HG02588 (cell line): Measurements from ENCODE around the gene LRRC2.
"Not testable (repeated sequence)": the region's sequence is repeated elsewhere in the genome, so short reads cannot be mapped to it uniquely, and the experiment has no call there.

Experiments used
- ATAC-seq: cut with Tn5 transposase; IDR thresholded peaks from one replicate; pipeline ENCODE4 v1.9.1; 2021; ENCODE audit warnings: mild to moderate bottlenecking, moderate library complexity; ENCODE audit not compliant: unreplicated experiment

Gene LRRC2

DNA sequence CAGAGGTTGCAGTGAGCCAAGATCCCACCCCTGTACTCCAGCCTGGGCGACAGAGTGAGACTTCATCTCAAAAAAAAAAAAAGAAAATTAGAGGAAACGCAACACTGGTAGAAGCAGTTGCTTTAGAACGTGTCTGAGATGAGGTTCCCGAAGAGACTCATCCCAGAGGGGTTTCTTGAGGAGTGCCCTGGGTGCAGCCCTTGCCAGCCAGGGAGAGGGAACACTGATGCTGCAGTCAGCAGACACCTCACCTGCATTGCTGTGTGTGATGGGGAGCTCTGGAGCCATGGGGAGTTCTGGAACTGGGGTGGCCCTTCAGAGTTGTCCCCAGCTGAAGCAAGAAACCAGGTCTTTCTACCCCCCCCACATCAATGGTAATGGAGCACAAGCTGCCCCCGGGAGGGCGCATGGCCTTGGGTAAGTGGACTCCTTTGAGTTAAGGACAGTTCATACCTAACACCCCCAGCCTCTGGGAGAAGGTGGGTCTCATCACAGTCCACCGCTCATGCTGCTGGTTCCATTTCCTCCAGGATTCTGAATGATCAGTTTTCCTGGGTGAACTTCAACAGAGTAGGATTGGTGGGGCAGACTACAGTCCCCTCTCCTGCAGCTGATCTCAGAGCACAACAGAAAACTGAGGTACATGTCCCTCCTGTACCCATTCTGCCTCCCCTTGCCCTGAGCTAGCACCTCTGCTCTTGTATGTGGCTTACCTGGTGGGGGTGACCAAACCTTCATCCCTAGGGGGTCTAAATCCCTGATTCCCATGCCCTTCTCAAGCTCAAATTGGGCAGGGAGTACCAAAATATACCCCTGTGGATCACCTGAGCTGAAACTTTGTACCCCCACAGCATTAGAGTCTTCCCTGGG lies 18.7 kb upstream of the LRRC2 start:
- no peak for ATAC-seq

- no peak for ATAC-seq
Observed at GRCh38 chr3:46580675-46581074, 14.6 kb upstream of the LRRC2 start.

DNA sequence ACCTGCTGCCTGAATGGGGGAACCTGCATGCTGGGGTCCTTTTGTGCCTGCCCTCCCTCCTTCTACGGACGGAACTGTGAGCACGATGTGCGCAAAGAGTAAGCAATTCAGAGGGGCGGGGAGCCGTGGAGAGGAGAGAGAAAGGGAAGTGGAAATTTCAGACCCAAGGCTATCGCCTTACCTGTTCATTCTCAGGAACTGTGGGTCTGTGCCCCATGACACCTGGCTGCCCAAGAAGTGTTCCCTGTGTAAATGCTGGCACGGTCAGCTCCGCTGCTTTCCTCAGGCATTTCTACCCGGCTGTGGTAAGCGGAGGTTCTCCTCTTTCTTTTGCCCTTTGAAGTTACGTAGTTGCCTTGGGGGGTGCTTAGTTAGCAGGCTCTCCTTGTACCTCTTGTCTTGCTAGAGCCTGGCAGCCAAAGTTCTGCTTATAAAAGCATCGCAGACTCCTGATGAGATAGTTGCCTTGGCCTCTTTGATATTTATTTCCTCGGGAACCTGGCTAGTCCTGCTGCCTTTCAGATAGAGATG lies 13.7 kb upstream of the LRRC2 start:
- no peak for ATAC-seq

GRCh38 chr3:46578973-46579755 lies 13.1 kb upstream of the LRRC2 start:
- no peak for ATAC-seq

DNA sequence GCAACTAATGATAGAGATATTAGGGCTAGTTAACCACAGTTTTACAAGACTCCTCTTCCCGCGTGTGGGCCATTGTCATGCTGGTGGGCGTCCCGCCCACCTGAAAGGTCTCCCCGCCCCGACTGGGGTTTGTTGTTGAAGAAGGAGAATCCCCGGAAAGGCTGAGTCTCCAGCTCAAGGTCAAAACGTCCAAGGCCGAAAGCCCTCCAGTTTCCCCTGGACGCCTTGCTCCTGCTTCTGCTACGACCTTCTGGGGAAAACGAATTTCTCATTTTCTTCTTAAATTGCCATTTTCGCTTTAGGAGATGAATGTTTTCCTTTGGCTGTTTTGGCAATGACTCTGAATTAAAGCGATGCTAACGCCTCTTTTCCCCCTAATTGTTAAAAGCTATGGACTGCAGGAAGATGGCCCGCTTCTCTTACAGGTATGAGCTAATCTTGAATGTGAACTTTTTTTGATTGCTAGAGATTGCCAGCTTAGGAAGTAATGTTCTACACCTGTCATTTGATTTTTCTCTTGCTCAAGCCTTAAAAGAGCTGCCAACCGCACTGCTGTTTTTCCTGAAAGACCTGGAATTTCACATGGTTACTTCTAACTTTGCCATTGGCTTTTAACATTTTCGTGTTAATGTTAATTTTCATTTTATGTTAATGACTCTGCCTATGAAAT lies 11.6 kb upstream of the LRRC2 start:
- ATAC-seq, result not testable (repeated sequence)

GRCh38 chr3:46576879-46577278 lies 10.8 kb upstream of the LRRC2 start:
- no peak for ATAC-seq

DNA sequence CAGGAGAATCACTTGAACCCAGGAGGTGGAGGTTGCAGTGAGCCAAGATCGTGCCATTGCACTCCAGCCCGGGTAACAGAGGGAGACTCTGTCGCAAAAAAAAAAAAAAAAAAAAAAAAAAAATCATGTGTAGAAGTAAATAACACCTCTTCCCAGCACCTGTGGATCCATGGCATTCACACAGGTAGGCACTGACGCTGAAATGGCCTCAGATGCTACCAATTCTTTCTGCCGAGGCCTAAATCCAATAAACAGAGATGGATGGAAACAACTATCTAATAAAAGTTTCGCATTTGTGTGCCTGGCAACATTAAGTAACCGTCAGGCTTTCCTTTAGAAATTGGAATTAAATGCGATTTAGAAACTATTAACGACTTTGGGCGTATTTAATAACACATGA lies 10.3 kb upstream of the LRRC2 start:
- ATAC-seq, result no peak

DNA sequence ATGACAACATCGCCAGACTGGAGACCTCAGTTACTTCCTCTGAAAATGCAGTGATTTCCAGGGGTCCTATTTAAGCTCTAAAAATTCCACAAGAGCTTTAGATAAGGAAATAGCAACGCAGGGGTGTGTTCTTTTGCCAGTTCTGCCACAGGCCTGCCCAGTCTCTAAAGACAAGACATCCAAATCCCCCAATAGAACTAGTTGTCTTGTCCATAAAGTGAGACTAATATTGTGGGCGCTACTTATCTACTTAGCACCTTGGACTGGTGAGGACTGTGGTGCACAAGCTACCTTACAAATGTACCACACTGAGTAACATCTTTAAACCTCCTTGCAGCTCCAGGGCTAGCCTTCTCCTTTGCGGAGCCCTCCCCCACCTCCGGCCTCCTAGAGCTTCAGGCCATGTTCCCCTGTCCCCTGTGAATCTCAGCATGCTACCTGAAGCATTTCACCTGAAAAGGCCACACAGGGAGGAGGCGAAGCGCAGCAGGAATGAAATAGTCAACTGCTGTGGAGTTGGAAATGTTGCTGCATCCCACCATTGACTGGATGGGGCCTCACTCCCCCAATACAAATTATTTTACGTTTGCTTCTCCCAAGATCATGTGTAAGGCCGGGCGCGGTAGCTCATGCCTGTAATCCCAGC lies 9.6 kb upstream of the LRRC2 start:
- no peak for ATAC-seq

DNA sequence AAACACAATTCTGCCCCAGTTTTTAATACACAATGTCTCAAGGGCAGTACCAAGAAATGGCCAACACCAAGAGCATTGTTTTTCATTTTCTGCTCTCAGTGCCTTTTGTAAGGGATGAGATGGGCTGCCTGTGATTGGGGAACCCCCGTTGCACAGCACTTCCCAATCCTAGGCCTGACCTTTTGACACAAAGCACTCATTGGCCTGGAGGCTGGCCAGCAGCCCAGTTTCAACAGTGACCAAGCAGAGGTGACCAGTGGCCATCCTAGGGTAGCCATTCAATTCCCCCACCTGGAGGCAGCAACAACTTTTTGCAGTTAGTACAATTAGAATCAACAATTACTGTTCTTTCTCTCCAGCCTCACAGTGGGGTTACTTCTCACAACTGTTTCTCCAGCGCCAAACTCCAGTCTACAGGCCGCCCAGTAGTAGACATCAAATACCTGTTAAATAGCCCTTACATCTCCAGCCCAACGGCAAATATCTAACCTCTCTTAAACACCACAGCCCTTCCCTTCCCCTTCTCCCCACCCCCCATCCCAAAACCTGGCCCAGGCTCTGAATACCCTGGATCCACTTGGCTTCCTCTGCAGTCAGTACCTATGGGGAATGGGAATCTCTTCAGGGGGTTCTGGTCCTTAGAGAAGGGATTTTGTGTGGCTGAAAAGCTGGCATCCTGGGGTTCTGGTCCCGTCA lies 8.9 kb upstream of the LRRC2 start:
- no peak for ATAC-seq

GRCh38 chr3:46574243-46574646 lies 8.1 kb upstream of the LRRC2 start:
- ATAC-seq, result no peak

DNA sequence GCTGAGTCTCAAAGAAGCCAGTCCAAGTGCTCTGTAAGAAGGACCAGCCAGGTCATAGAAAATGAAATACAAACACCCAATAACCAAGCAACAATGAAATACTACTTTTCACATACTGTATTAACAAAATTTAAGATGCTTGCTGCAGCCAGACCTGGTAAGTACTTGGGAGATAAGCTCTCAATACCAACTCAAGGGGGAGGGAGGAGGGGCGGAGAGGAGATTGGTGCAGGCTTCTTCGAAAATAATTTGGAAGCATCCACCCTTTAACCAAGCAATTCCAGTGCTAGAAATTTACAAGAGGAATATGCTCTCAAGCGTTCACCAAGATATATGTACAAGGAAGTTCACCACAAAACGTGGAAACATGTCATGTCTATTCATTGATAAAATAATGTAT lies 7.6 kb upstream of the LRRC2 start:
- ATAC-seq, result no peak

DNA sequence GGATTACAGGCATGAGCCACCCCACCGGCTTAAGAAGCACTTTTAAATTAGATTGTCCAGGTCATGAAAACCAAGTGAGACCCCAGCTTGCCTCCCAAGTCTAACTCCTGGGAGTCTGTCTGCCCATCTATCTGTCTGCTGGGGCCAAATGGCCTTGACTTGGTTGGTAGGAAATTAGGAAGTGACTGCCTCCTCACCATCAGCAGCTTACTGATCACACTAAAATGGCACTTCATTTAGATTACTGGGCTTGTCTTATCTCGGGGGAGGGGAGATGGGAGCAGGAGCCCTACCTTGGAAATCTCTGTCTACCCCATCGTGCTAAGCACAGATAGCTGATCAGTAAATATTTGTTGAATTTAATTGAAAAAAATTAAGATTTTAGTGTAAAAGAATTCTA lies 5.6 kb upstream of the LRRC2 start:
- ATAC-seq, result no peak

- ATAC-seq, result no peak
Observed at GRCh38 chr3:46565607-46566039, 479 bp downstream of the LRRC2 start.

DNA sequence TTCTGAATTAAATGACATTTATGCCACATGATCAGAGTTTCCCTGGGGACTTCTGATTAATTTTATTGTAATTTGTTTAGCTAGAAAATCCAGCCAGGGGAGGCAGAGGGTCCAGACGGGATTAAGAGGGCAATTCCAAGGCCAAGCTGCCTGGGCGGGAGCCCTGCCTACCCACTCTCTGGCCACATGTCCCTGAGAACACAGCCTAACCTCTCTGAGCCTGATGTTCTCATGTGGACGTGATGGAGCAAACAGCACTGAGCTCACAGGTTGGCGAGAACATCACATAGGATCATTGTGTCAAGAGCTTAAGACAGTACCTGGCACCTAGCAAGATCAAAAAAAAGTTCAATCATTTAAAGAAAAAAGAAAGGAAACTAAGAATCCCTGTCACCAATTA lies 1.0 kb downstream of the LRRC2 start:
- ATAC-seq, result no peak

DNA sequence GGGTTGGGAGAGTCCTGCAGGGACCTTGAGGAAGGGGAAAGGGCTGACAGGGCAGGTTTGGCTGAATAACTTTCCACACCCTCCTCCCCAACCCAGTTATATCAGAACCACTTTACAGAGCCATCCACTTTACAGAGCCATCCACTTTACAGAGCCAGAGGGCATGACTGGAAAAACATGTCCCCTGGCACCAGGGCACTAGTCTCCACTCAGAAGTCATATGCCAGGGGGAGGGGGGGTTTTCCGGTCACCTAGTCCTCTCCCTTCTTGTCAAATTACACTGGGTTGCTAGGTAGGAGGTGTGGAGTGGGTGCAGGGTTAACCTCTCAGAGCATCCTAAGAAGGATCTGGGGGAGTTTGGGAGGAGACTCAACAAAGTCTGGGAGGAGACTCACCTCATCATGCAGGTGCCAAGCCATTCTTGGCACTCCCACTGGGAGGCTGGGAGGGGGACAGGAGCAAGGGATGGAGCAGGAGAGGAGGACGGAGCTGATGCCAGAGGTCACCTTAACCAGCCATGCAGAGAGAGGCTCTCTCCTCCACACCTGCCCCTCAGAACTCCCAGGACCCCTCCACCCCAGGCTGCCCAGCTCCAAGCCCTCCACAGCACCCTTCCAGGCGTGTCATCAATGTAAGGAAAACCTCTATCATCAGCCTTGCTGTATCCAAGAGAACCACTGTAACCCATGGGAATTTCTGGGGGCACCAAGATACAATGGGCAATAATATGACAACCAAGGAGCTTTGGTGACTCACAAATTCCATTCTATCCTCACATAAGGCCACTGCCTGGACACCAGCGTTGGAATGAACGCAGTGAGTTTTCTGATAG lies 1.7 kb downstream of the LRRC2 start:
- ATAC-seq, result no peak

DNA sequence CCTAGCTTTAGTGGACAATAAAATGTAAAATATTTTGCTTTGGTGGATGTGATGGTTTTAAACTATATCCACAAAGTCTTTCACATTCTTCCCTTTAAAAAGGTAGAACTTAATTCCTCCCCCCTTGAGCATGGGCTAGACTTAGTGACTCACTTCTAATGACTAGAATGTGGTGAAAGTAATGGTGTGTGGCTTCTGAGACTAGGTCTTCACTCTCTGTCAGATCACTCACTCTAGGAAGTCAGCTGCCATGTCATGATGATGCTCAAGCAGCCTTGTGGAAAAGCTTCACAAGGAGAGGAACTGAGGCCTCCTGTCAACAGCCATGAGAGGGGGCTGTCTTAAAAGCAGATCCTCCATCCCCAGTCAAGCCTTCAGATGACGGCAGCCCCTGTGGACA lies 4.2 kb downstream of the LRRC2 start:
- no peak for ATAC-seq

DNA sequence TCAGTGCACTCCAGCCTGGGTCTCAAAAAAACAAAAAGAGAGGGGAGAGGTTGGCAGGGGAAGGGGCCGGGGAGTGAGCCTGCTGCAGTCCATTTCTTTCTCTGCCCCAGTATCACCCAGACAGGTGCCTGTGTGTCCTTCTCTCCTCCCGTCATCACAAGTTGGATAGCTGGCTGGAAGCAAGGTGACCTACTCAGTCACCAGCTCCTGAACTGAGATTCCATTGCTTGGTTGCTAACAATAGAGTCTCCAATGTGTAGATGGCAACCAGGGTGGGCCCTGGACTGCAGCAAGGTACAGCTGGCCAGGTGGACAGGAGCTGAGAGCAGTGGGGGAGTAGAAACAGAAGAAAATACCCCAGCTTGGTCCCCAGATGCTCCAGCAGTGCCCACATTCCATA lies 4.6 kb downstream of the LRRC2 start:
- no peak for ATAC-seq

DNA sequence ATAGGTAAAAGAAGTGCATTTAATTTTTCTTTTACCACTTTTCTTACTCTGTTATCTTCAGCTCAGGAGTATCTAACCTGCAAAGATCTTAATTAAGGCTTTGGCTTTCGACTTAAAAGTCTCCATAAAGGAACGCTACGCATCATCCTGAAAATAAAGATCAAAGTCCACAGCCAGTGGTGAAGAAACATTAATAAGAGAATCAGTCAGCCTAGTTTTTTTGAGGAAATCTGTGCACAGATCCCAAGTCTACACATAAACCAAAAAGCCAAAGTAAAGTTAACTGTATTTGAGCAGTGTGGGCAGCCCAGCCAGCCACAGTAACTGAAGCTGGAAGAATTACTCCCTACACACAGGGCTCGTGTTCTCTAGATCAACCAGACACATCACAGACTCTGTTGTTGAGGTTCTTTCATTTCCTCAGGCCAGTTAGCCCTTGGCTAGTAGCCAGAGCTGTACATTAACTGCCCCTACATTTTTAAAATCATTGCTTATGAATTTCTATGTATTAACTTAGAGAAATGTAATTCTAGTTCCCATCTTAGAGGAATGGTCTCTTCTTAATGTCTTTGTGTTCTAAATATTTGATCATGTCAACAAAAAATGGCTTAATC lies 6.9 kb downstream of the LRRC2 start:
- no peak for ATAC-seq
